22Rv1 (cell line): ENCODE data around the gene TTLL3.

Experiments
- CTCF ChIP-seq: fragments of 450-650 bp; IDR thresholded peaks from 2 replicates; pipeline ENCODE4 v1.5.1; 2017; ENCODE audit warnings: mild to moderate bottlenecking
- ZFX ChIP-seq: fragments of 450-650 bp; IDR thresholded peaks from 2 replicates; pipeline ENCODE4 v1.6.1; 2017; ENCODE audit warnings: antibody characterized with exemption, borderline replicate concordance

GRCh38 chr3:9831253-9831652, 21.2 kb downstream of the TTLL3 start:
- TF ChIP-seq CTCF = no peak
- no peak for TF ChIP-seq ZFX
